ENCODE data around the gene SCN5A. TPM values are rescaled to one million over a fixed set of nuclear protein-coding genes. Genes with fewer than 3 reads are reported as not detected.

SCN5A gene
- total and polyA plus RNA-seq, 2 donors (not counting 1 experiment from before 2014, with no cell fraction given), result 0.20 to 0.37 TPM

GRCh38 chr3:38515367-38515766 is 134.1 kb downstream of the SCN5A start:
- intact Hi-C loops (cut with micrococcal nuclease), result no loop called here
- DNase-seq (no peak), ATAC-seq (ENCODE audit: low read depth) (no peak)
- Histone ChIP-seq H3K27me3 (replicated peaks in 1 of 4; ENCODE audit: control extremely low read depth in 1 of 4, control insufficient read depth in 3 of 4, insufficient read depth in 4 of 4, low read length in 3 of 4) (no peaks in the 10 kb centered on the region), H3K79me2 (ENCODE audit: control insufficient read depth, insufficient read depth, low read length) (no peaks in the 10 kb centered on the region), H2AFZ (ENCODE audit: insufficient read depth, low read depth, low read length, poor library complexity, severe bottlenecking) (no peak overlapping the region), H3K4me1 (ENCODE audit: control insufficient read depth in 2 of 2, insufficient read depth in 2 of 2, low read length in 2 of 2) (peaks cover 7 to 12% of the 10 kb centered on the region in 2 donors), H3K4me3 (ENCODE audit: control extremely low read depth in 1 of 5, extremely low read depth in 1 of 5, insufficient read depth in 1 of 5, low read depth in 2 of 5, low read length in 4 of 5) (no peak overlapping the region), H3K4me2 (replicated peaks; ENCODE audit: low read depth, low read length, poor library complexity, severe bottlenecking) (no peak overlapping the region), H3K36me3 (replicated peaks in 1 of 2; ENCODE audit: control extremely low read depth in 1 of 2, control insufficient read depth in 1 of 2, extremely low read depth in 1 of 2, insufficient read depth in 2 of 2, low read length in 1 of 2) (peaks cover 2 to 14% of the 10 kb centered on the region in 2 experiments), H3K9me3 (ENCODE audit: control extremely low read depth in 1 of 3, control insufficient read depth in 2 of 3, insufficient read depth in 1 of 3, low read length in 2 of 3) (no peaks in the 10 kb centered on the region), H4K20me1 (ENCODE audit: control insufficient read depth, insufficient read depth, low read length, poor library complexity, severe bottlenecking) (no peaks in the 10 kb centered on the region), H3K27ac (ENCODE audit: low read length in 2 of 2) (no peak overlapping the region), H3K9ac (ENCODE audit: low read length) (no peak overlapping the region)
- ChIA-PET CTCF (no interaction called here), POLR2A (no interaction called here)
- no peak overlapping the region for H3K27ac Mint-ChIP-seq
- H3K27me3 Mint-ChIP-seq, result no peaks in the 10 kb centered on the region
- peaks cover 12% of the 10 kb centered on the region for H3K4me1 Mint-ChIP-seq
- TF ChIP-seq CTCF (IDR thresholded peaks at IDR 0.05) (no peak), EZH2 (IDR thresholded peaks at IDR 0.05; ENCODE audit: borderline replicate concordance, insufficient read depth, low read depth, low read length, poor library complexity, severe bottlenecking) (no peak)
- H3K9me3 Mint-ChIP-seq (ENCODE audit: insufficient read depth), result no peaks in the 10 kb centered on the region
- H3K4me3 Mint-ChIP-seq, result no peak overlapping the region
- 99% methylated on average over 7 of the region's 7 CpGs for WGBS (ENCODE audit: insufficient coverage)

GRCh38 chr3:38511546-38511945 is 137.9 kb downstream of the SCN5A start:
- H3K4me3 ChIP-seq (ENCODE audit: control extremely low read depth in 1 of 5, extremely low read depth in 1 of 5, insufficient read depth in 1 of 5, low read depth in 2 of 5, low read length in 4 of 5), result no peak overlapping the region
- Mint-ChIP-seq H3K4me1 (no peaks in the 10 kb centered on the region), H3K4me3 (no peak overlapping the region), H3K9me3 (ENCODE audit: insufficient read depth) (no peaks in the 10 kb centered on the region), H3K27ac (no peak overlapping the region), H3K27me3 (no peaks in the 10 kb centered on the region)
- H3K4me1 ChIP-seq (ENCODE audit: control insufficient read depth in 2 of 2, insufficient read depth in 2 of 2, low read length in 2 of 2), result no peaks in the 10 kb centered on the region
- ChIA-PET CTCF (interaction anchor here (2.9 kb wide), 1 partner anchor 10 kb away, joined by 31 read pairs; no protein-coding TSS in a partner anchor), POLR2A (no interaction called here)
- ATAC-seq (ENCODE audit: low read depth) (no peak), DNase-seq (no peak)
- no peak overlapping the region for H3K27ac ChIP-seq (ENCODE audit: low read length in 2 of 2)
- no peaks in the 10 kb centered on the region for H3K9me3 ChIP-seq (ENCODE audit: control extremely low read depth in 1 of 3, control insufficient read depth in 2 of 3, insufficient read depth in 1 of 3, low read length in 2 of 3)
- TF ChIP-seq EZH2 (IDR thresholded peaks at IDR 0.05; ENCODE audit: borderline replicate concordance, insufficient read depth, low read depth, low read length, poor library complexity, severe bottlenecking), result no peak
- no peak for TF ChIP-seq CTCF (IDR thresholded peaks at IDR 0.05)
- no peak overlapping the region for H3K9ac ChIP-seq (ENCODE audit: low read length)
- H3K79me2 ChIP-seq (ENCODE audit: control insufficient read depth, insufficient read depth, low read length), result no peaks in the 10 kb centered on the region
- H2AFZ ChIP-seq (ENCODE audit: insufficient read depth, low read depth, low read length, poor library complexity, severe bottlenecking), result no peak overlapping the region
- no peak overlapping the region for H3K4me2 ChIP-seq (replicated peaks; ENCODE audit: low read depth, low read length, poor library complexity, severe bottlenecking)
- intact Hi-C loops (cut with micrococcal nuclease), result no loop called here
- no CpG with 5 or more reads among the region's 3 CpGs for WGBS (ENCODE audit: insufficient coverage)
- peaks cover 5 to 28% of the 10 kb centered on the region in 2 experiments for H3K36me3 ChIP-seq (replicated peaks in 1 of 2; ENCODE audit: control extremely low read depth in 1 of 2, control insufficient read depth in 1 of 2, extremely low read depth in 1 of 2, insufficient read depth in 2 of 2, low read length in 1 of 2)
- no peaks in the 10 kb centered on the region for H3K27me3 ChIP-seq (replicated peaks in 1 of 4; ENCODE audit: control extremely low read depth in 1 of 4, control insufficient read depth in 3 of 4, insufficient read depth in 4 of 4, low read length in 3 of 4)
- no peaks in the 10 kb centered on the region for H4K20me1 ChIP-seq (ENCODE audit: control insufficient read depth, insufficient read depth, low read length, poor library complexity, severe bottlenecking)
